ENCODE results near the gene RPS6KA4.
"Not testable (repeated sequence)": the region's sequence is repeated elsewhere in the genome, so short reads cannot be mapped to it uniquely, and the experiment has no call there.

RPS6KA4 gene

GRCh38 chr11:64407221-64407620 lies 48.3 kb downstream of the RPS6KA4 start:
- H3K27ac ChIP-seq (ENCODE audit: low read length): no peak overlapping the region
- H3K27me3 ChIP-seq (ENCODE audit: control insufficient read depth, insufficient read depth, low read length): no peaks in the 10 kb centered on the region
- no peak overlapping the region for H3K4me3 ChIP-seq (ENCODE audit: low read length)
- no CpG with 5 or more reads among the region's 11 CpGs for WGBS (ENCODE audit: insufficient coverage, insufficient read length)
- H3K9me3 ChIP-seq (ENCODE audit: control insufficient read depth, insufficient read depth, low read length): no peaks in the 10 kb centered on the region
- DNase-seq (ENCODE audit: low read depth, low spot score): no peak
- H3K4me1 ChIP-seq (ENCODE audit: control insufficient read depth, insufficient read depth, low read length): no peaks in the 10 kb centered on the region
- no peaks in the 10 kb centered on the region for H3K36me3 ChIP-seq (ENCODE audit: control insufficient read depth, insufficient read depth, low read length)

DNA sequence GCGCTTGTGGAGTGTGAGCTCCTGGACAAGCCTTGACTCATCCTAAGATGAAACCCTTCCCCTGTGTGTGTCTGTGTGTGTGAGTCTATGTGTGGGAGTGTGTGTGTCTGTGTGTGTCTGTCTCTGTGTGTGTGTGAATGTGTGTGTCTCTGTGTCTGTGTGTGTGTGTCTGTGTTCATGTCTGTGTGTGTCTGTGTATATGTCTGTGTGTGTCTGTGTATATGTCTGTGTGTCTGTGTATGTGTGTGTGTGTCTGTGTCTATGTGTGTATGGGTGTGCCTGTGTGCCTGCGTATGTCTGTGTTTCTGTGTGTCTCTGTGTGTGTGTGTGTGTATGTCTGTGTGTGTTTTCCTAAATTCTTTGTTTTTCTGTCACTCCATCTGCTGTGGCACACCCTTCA lies 48.7 kb downstream of the RPS6KA4 start:
- no CpG with 5 or more reads among the region's 2 CpGs for WGBS (ENCODE audit: insufficient coverage, insufficient read length)

DNA sequence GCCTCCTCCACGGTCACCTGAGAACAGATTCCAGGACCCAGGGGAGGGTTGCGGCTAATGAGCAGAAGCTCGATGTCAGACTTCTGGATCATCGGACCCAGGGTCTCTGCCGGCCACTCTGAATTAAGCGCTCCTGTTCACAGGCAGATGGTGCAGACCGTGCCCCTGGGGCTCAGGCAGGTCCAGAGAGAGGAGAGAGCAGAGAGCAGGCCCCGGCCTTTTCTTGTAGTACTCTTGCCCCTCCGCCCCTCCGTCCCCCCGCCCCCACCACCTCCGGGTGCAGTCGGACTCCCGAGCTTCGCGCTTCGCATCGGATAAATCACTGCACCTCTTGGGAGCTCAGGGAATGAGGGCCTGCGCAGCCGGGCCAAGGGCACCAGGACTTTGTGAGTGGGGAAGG lies 50.3 kb downstream of the RPS6KA4 start:
- H3K4me3 ChIP-seq (ENCODE audit: low read length): no peak overlapping the region
- H3K4me1 ChIP-seq (ENCODE audit: control insufficient read depth, insufficient read depth, low read length): no peaks in the 10 kb centered on the region
- DNase-seq (ENCODE audit: low read depth, low spot score): no peak
- WGBS (ENCODE audit: insufficient coverage, insufficient read length): no CpG with 5 or more reads among the region's 20 CpGs
- H3K36me3 ChIP-seq (ENCODE audit: control insufficient read depth, insufficient read depth, low read length): no peaks in the 10 kb centered on the region
- H3K27ac ChIP-seq (ENCODE audit: low read length): no peak overlapping the region
- no peaks in the 10 kb centered on the region for H3K27me3 ChIP-seq (ENCODE audit: control insufficient read depth, insufficient read depth, low read length)
- H3K9me3 ChIP-seq (ENCODE audit: control insufficient read depth, insufficient read depth, low read length): no peaks in the 10 kb centered on the region

More for the DNA sequence above, 48.7 kb downstream of the RPS6KA4 start:
- Histone ChIP-seq H3K27ac (ENCODE audit: low read length) (no peak overlapping the region), H3K4me3 (ENCODE audit: low read length) (no peak overlapping the region), H3K27me3 (ENCODE audit: control insufficient read depth, insufficient read depth, low read length) (no peaks in the 10 kb centered on the region), H3K4me1 (ENCODE audit: control insufficient read depth, insufficient read depth, low read length) (no peaks in the 10 kb centered on the region), H3K36me3 (ENCODE audit: control insufficient read depth, insufficient read depth, low read length) (no peaks in the 10 kb centered on the region), H3K9me3 (ENCODE audit: control insufficient read depth, insufficient read depth, low read length) (no peaks in the 10 kb centered on the region)
- no peak for DNase-seq (ENCODE audit: low read depth, low spot score)

DNA sequence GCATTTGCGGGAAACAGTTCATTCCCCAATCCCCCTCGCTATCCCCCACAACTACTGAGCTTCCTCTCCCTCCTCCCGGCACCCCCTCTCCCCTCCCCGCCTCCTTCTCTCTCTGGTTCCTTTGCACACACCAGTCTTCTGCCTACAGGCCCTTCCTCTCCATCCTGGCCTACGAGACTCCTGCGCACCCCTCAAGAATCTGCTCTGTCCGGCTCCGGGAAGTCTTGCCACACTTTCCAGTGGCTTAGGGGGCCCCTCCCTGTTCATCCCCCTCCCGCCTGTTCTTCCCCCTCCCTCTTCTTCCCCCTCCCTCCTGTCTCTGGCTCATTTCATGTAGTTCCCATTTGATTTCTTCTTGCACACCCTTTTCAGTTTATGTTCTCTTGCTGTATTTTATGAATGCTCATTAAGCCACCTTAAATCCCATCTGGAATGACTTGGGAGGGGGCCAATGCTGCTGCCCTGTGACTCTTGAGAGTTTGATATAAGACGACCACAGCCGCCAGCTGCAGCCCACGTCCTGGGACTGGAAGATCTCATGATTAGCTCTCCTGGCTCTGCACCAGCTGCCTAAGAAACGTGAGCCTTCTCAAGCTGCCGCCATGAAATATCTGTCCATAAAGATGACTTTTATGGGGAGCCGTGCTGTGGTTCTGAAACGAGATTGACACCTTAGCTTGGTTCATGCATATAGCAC lies 50.9 kb downstream of the RPS6KA4 start:
- no peak overlapping the region for H3K27ac ChIP-seq (ENCODE audit: low read length)
- no peak overlapping the region for H3K4me3 ChIP-seq (ENCODE audit: low read length)
- WGBS (ENCODE audit: insufficient coverage, insufficient read length): no CpG with 5 or more reads among the region's 16 CpGs
- DNase-seq (ENCODE audit: low read depth, low spot score): no peak
- no peaks in the 10 kb centered on the region for H3K36me3 ChIP-seq (ENCODE audit: control insufficient read depth, insufficient read depth, low read length)
- H3K4me1 ChIP-seq (ENCODE audit: control insufficient read depth, insufficient read depth, low read length): no peaks in the 10 kb centered on the region
- H3K27me3 ChIP-seq (ENCODE audit: control insufficient read depth, insufficient read depth, low read length): no peaks in the 10 kb centered on the region
- H3K9me3 ChIP-seq (ENCODE audit: control insufficient read depth, insufficient read depth, low read length): no peaks in the 10 kb centered on the region

- H3K36me3 ChIP-seq (ENCODE audit: control insufficient read depth, insufficient read depth, low read length): no peaks in the 10 kb centered on the region
- WGBS (ENCODE audit: insufficient coverage, insufficient read length): no CpG with 5 or more reads among the region's 7 CpGs
- no peak overlapping the region for H3K27ac ChIP-seq (ENCODE audit: low read length)
- H3K4me3 ChIP-seq (ENCODE audit: low read length): no peak overlapping the region
- DNase-seq (ENCODE audit: low read depth, low spot score): no peak
- no peaks in the 10 kb centered on the region for H3K27me3 ChIP-seq (ENCODE audit: control insufficient read depth, insufficient read depth, low read length)
- no peaks in the 10 kb centered on the region for H3K9me3 ChIP-seq (ENCODE audit: control insufficient read depth, insufficient read depth, low read length)
- H3K4me1 ChIP-seq (ENCODE audit: control insufficient read depth, insufficient read depth, low read length): peaks cover 1% of the 10 kb centered on the region; the same call in 1 of the 2 replicates
These were observed 51.4 kb downstream of the RPS6KA4 start for GRCh38 chr11:64410404-64410734.

- H3K27me3 ChIP-seq (ENCODE audit: control insufficient read depth, insufficient read depth, low read length): no peaks in the 10 kb centered on the region
- H3K27ac ChIP-seq (ENCODE audit: low read length): no peak overlapping the region
- no peak overlapping the region for H3K4me3 ChIP-seq (ENCODE audit: low read length)
- no peak for DNase-seq (ENCODE audit: low read depth, low spot score)
- H3K36me3 ChIP-seq (ENCODE audit: control insufficient read depth, insufficient read depth, low read length): no peaks in the 10 kb centered on the region
- WGBS (ENCODE audit: insufficient coverage, insufficient read length): no CpG with 5 or more reads among the region's 3 CpGs
- H3K9me3 ChIP-seq (ENCODE audit: control insufficient read depth, insufficient read depth, low read length): no peaks in the 10 kb centered on the region
- H3K4me1 ChIP-seq (ENCODE audit: control insufficient read depth, insufficient read depth, low read length): peaks cover 1% of the 10 kb centered on the region; the same call in 1 of the 2 replicates
These were observed 54.5 kb downstream of the RPS6KA4 start for GRCh38 chr11:64413417-64413816.

DNA sequence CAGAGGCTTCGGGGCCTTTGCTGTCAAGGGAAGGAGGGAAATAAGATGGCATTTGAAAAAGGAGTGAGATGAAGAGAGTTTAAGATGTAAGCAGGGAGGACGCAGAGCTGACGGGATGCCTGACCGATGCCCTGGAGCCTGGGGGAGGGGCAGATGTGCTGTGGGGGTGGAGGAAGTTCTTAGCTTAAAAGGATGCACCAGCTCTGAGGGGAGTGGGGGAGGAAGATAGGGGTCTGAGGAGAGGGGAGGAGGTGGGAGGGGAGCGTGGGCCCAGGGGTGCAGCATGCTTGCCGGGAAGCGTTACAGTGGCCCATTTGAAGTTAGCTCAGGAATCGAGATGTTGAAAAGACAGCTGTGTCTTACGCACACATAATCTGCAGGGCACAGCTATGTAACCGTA lies 56.3 kb downstream of the RPS6KA4 start:
- H3K27me3 ChIP-seq (ENCODE audit: control insufficient read depth, insufficient read depth, low read length): no peaks in the 10 kb centered on the region
- H3K36me3 ChIP-seq (ENCODE audit: control insufficient read depth, insufficient read depth, low read length): no peaks in the 10 kb centered on the region
- peaks cover 1% of the 10 kb centered on the region; the same call in 1 of the 2 replicates for H3K4me1 ChIP-seq (ENCODE audit: control insufficient read depth, insufficient read depth, low read length)
- DNase-seq (ENCODE audit: low read depth, low spot score): no peak
- no peak overlapping the region for H3K27ac ChIP-seq (ENCODE audit: low read length)
- no peaks in the 10 kb centered on the region for H3K9me3 ChIP-seq (ENCODE audit: control insufficient read depth, insufficient read depth, low read length)
- H3K4me3 ChIP-seq (ENCODE audit: low read length): no peak overlapping the region
- no CpG with 5 or more reads among the region's 10 CpGs for WGBS (ENCODE audit: insufficient coverage, insufficient read length)

DNA sequence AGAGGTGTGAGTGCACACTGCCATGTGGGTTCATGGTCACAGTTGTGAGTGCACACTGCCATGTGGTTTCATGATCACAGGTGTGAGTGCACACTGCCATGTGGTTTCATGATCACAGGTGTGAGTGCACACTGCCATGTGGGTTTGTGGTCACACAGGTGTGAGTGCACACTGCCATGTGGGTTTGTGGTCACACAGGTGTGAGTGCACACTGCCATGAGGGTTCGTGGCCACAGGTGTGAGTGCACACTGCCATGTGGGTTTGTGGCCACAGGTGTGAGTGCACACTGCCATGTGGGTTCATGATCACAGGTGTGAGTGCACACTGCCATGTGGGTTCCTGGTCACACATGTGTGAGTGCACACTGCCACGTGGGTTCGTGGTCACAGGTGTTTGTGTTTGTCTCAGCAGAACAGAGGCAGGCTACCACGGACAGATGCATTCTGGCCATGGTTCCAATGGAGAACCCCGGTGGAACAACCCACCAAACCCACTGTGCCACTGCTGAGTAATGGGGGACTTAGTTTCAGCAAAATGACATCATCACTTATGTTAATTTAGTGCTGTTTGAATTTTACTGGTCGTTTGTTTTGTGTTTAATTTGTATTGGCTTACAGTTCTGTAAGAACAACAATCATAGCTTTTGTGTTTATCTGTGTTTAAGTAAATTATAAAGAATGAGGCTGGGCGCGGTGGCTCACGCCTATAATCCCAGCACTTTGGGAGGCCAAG lies 57.2 kb downstream of the RPS6KA4 start:
- H3K27me3 ChIP-seq (ENCODE audit: control insufficient read depth, insufficient read depth, low read length): no peaks in the 10 kb centered on the region
- H3K9me3 ChIP-seq (ENCODE audit: control insufficient read depth, insufficient read depth, low read length): no peaks in the 10 kb centered on the region
- no peak overlapping the region for H3K4me3 ChIP-seq (ENCODE audit: low read length)
- no peak overlapping the region for H3K27ac ChIP-seq (ENCODE audit: low read length)
- H3K4me1 ChIP-seq (ENCODE audit: control insufficient read depth, insufficient read depth, low read length): peaks cover 1% of the 10 kb centered on the region; the same call in 1 of the 2 replicates
- no peaks in the 10 kb centered on the region for H3K36me3 ChIP-seq (ENCODE audit: control insufficient read depth, insufficient read depth, low read length)
- 100% methylated on average over 1 of the region's 9 CpGs for WGBS (ENCODE audit: insufficient coverage, insufficient read length)
- DNase-seq (ENCODE audit: low read depth, low spot score): no peak

GRCh38 chr11:64418233-64418632 lies 59.3 kb downstream of the RPS6KA4 start:
- DNase-seq (ENCODE audit: low read depth, low spot score); H3K4me3 ChIP-seq (ENCODE audit: low read length); H3K4me1 ChIP-seq (ENCODE audit: control insufficient read depth, insufficient read depth, low read length); H3K27me3 ChIP-seq (ENCODE audit: control insufficient read depth, insufficient read depth, low read length); H3K9me3 ChIP-seq (ENCODE audit: control insufficient read depth, insufficient read depth, low read length); H3K27ac ChIP-seq (ENCODE audit: low read length); H3K36me3 ChIP-seq (ENCODE audit: control insufficient read depth, insufficient read depth, low read length): not testable (repeated sequence)
- no CpG with 5 or more reads among the region's 7 CpGs for WGBS (ENCODE audit: insufficient coverage, insufficient read length)

- no peak overlapping the region for H3K27ac ChIP-seq (ENCODE audit: low read length)
- no peaks in the 10 kb centered on the region for H3K9me3 ChIP-seq (ENCODE audit: control insufficient read depth, insufficient read depth, low read length)
- DNase-seq (ENCODE audit: low read depth, low spot score): no peak
- no peaks in the 10 kb centered on the region for H3K27me3 ChIP-seq (ENCODE audit: control insufficient read depth, insufficient read depth, low read length)
- peaks cover 1% of the 10 kb centered on the region; the same call in 1 of the 2 replicates for H3K4me1 ChIP-seq (ENCODE audit: control insufficient read depth, insufficient read depth, low read length)
- WGBS (ENCODE audit: insufficient coverage, insufficient read length): no CpG with 5 or more reads among the region's 11 CpGs
- no peaks in the 10 kb centered on the region for H3K36me3 ChIP-seq (ENCODE audit: control insufficient read depth, insufficient read depth, low read length)
- no peak overlapping the region for H3K4me3 ChIP-seq (ENCODE audit: low read length)
These were observed 60.4 kb downstream of the RPS6KA4 start for GRCh38 chr11:64419257-64419790.
